ENCODE measurements around the gene IFT43. TPM values are rescaled to one million over a fixed set of nuclear protein-coding genes. Genes with fewer than 3 reads are reported as not detected.

Gene IFT43
- total RNA-seq, 4 donors from 2014 or later = 24.5 to 412 (median 31.2) TPM

DNA sequence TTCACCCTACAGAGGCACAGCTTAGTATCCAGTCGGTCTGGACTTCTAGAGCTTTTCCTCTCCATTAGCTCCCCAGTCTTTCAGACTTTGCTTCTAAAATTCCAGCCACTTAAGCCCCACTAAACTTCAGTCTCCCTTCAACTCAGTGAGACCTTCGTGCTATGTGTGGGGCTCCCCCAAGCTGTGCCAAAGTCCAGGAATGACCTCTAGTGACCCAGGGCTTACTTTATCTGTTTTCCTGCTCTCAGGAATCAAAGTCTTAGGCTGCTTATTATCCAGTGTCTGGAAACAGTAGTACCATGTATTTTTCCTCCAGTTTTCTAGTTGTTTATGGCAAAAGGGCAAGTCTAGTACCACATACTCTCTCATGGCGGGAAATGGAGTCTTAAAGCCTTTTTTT, 77.8 kb downstream of the IFT43 start:
- 84 to 93% methylated on average over 2 to 3 of the region's 3 CpGs for WGBS, 2 donors (ENCODE audit: low coverage in 1 of 2)
- H3K27me3 ChIP-seq = no peaks in the 10 kb centered on the region
- H3K4me1 ChIP-seq = no peaks in the 10 kb centered on the region
- no peaks in the 10 kb centered on the region for H3K9me3 ChIP-seq
- no peak for DNase-seq
- intact Hi-C loops (cut with DNase I; ENCODE audit: low total_unique reads) (loop anchor here (5.0 kb wide), 1 partner anchor 1269 kb away; no protein-coding TSS in a partner anchor), in situ Hi-C loops (cut with MboI; ENCODE audit: low pct_ligation_motif_present in 1 of 4, low pct_unique_long_range_greater_than_20kb in 1 of 4, low sequenced_read_pairs in 3 of 4) (loop anchor here in 1 of 4 donors (25.0 kb wide), 1 partner anchor 299 kb away; no protein-coding TSS in a partner anchor)
- H3K27ac ChIP-seq = no peak overlapping the region
- peaks cover 0 to 14% (median 2%) of the 10 kb centered on the region in 4 donors for H3K36me3 ChIP-seq
- no peak overlapping the region for H3K4me3 ChIP-seq
- TF ChIP-seq POLR2AphosphoS5 (IDR thresholded peaks at IDR 0.05) = no peak
- no peak for TF ChIP-seq EP300 (IDR thresholded peaks at IDR 0.05; ENCODE audit: low read depth)
- TF ChIP-seq, protein P1, sequence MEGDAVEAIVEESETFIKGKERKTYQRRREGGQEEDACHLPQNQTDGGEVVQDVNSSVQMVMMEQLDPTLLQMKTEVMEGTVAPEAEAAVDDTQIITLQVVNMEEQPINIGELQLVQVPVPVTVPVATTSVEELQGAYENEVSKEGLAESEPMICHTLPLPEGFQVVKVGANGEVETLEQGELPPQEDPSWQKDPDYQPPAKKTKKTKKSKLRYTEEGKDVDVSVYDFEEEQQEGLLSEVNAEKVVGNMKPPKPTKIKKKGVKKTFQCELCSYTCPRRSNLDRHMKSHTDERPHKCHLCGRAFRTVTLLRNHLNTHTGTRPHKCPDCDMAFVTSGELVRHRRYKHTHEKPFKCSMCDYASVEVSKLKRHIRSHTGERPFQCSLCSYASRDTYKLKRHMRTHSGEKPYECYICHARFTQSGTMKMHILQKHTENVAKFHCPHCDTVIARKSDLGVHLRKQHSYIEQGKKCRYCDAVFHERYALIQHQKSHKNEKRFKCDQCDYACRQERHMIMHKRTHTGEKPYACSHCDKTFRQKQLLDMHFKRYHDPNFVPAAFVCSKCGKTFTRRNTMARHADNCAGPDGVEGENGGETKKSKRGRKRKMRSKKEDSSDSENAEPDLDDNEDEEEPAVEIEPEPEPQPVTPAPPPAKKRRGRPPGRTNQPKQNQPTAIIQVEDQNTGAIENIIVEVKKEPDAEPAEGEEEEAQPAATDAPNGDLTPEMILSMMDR (IDR thresholded peaks at IDR 0.05) = no peak
- TF ChIP-seq POLR2A (IDR thresholded peaks at IDR 0.05) = no peak

DNA sequence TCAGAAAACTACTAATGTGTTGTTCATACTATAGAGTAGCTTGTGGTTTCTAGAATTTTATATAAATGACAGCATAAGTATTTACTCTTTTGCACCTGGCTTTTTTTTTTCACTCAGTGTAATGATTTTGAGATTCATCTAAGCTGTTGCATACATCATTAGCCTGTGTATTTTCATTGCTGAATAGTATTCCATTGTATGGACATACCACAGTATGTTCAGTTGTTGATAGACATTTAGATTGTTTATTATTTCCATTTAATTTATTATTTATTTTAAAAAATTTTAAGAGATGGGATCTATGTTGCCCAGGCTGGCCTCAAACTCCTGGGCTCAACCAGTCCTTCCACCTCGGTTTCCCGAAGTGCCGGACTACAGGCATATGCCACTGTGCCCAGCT, 80.0 kb downstream of the IFT43 start:
- H3K9me3 ChIP-seq = no peaks in the 10 kb centered on the region
- in situ Hi-C loops (cut with MboI; ENCODE audit: low pct_ligation_motif_present in 1 of 4, low pct_unique_long_range_greater_than_20kb in 1 of 4, low sequenced_read_pairs in 3 of 4) (loop anchor here in 1 of 4 donors (25.0 kb wide), 1 partner anchor 297 kb away; no protein-coding TSS in a partner anchor), intact Hi-C loops (cut with DNase I; ENCODE audit: low total_unique reads) (no loop called here)
- no peaks in the 10 kb centered on the region for H3K27me3 ChIP-seq
- 96 to 100% methylated on average over 3 of the region's 3 CpGs for WGBS, 2 donors (ENCODE audit: low coverage in 1 of 2)
- no peak for DNase-seq
- no peak overlapping the region for H3K27ac ChIP-seq
- TF ChIP-seq EP300 (IDR thresholded peaks at IDR 0.05; ENCODE audit: low read depth) (no peak), POLR2A (IDR thresholded peaks at IDR 0.05) (no peak), POLR2AphosphoS5 (IDR thresholded peaks at IDR 0.05) (no peak)
- TF ChIP-seq, protein P1 (IDR thresholded peaks at IDR 0.05) = no peak
- H3K4me1 ChIP-seq = no peaks in the 10 kb centered on the region
- peaks cover 0 to 5% (median 2%) of the 10 kb centered on the region in 4 donors for H3K36me3 ChIP-seq
- H3K4me3 ChIP-seq = no peak overlapping the region

DNA sequence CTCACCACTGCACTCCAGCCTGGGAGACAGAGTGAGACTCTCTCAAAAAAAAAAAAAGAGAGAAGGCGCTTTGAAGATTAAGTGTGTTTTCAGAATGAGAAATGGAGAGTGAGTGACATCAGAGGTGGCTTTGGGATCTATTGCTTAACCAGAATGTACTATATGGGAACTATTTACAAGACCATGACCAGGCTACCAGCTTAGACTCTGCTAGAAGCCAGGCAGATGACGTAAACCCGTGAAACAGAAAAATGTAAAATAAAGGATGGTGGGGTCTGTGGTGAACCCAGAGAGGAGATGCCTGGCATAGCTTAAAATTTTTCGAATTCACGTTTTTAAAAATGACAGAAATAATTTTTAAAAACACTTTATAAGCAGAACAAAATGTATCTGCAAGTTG, 82.0 kb downstream of the IFT43 start:
- no peak for TF ChIP-seq EP300 (IDR thresholded peaks at IDR 0.05; ENCODE audit: low read depth)
- no peak for TF ChIP-seq POLR2A (IDR thresholded peaks at IDR 0.05)
- TF ChIP-seq POLR2AphosphoS5 (IDR thresholded peaks at IDR 0.05) = no peak
- TF ChIP-seq, protein P1 (IDR thresholded peaks at IDR 0.05) = no peak
- H3K9me3 ChIP-seq = no peaks in the 10 kb centered on the region
- intact Hi-C loops (cut with DNase I; ENCODE audit: low total_unique reads) = no loop called here
- 97 to 98% methylated on average over 3 to 5 of the region's 5 CpGs for WGBS, 2 donors (ENCODE audit: low coverage in 1 of 2)
- no peak overlapping the region for H3K27ac ChIP-seq
- peaks cover 0 to 5% (median 2%) of the 10 kb centered on the region in 4 donors for H3K36me3 ChIP-seq
- H3K4me1 ChIP-seq = no peaks in the 10 kb centered on the region
- in situ Hi-C loops (cut with MboI; ENCODE audit: low pct_ligation_motif_present in 1 of 4, low pct_unique_long_range_greater_than_20kb in 1 of 4, low sequenced_read_pairs in 3 of 4) = loop anchor here in 1 of 4 donors (25.0 kb wide), 1 partner anchor 295 kb away; no protein-coding TSS in a partner anchor
- H3K27me3 ChIP-seq = no peaks in the 10 kb centered on the region
- no peak overlapping the region for H3K4me3 ChIP-seq
- no peak for DNase-seq

DNA sequence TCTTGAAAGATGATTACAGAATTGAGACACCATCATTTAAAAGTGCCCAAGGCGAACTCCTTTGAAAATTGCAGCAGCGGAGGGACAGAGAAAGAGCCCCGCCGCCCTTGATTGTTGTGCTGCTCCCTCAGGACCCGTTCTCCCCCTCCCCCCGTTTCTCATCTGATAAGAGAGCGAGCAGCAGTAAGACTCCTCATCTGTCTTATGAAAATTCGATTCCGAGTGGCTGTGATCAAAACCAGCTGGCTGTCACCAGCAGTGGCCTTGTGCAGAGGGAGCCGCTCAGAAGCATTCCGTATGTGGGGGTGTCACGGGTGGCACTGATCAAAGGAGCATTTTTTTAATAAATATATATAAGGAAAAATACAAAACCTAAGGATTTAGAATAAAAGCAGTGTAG, 88.2 kb downstream of the IFT43 start:
- intact Hi-C loops (cut with DNase I; ENCODE audit: low total_unique reads) (no loop called here), in situ Hi-C loops (cut with MboI; ENCODE audit: low pct_ligation_motif_present in 1 of 4, low pct_unique_long_range_greater_than_20kb in 1 of 4, low sequenced_read_pairs in 3 of 4) (loop anchor here in 1 of 4 donors (25.0 kb wide), 1 partner anchor 289 kb away; no protein-coding TSS in a partner anchor)
- WGBS, 2 donors (ENCODE audit: low coverage in 1 of 2) = 84 to 90% methylated on average over 2 to 12 of the region's 12 CpGs
- Histone ChIP-seq H3K36me3 (no peaks in the 10 kb centered on the region), H3K27ac (no peak overlapping the region), H3K27me3 (no peaks in the 10 kb centered on the region), H3K4me3 (no peak overlapping the region), H3K4me1 (no peaks in the 10 kb centered on the region), H3K9me3 (no peaks in the 10 kb centered on the region)
- no peak for TF ChIP-seq POLR2AphosphoS5 (IDR thresholded peaks at IDR 0.05)
- no peak for TF ChIP-seq EP300 (IDR thresholded peaks at IDR 0.05; ENCODE audit: low read depth)
- TF ChIP-seq, protein P1 (IDR thresholded peaks at IDR 0.05) = no peak
- TF ChIP-seq POLR2A (IDR thresholded peaks at IDR 0.05) = no peak
- no peak for DNase-seq

Measured in transverse colon (tissue), 4 donors.